Activated CD4-positive, alpha-beta memory T cell treated with anti-CD3 and anti-CD28 coated beads, Interleukin-2, amount 10 ng/mL, durations not matched to agents 7 days and 5 days (primary cell): Measurements from ENCODE around the gene DIP2B. TPM values are rescaled to one million over a fixed set of nuclear protein-coding genes. Genes with fewer than 3 reads are reported as not detected.
"Not testable (repeated sequence)": the region's sequence is repeated elsewhere in the genome, so short reads cannot be mapped to it uniquely, and the experiment has no call there.

ENCODE experiments used
- CTCF ChIA-PET: fragments of 350-600 bp; sonication (Branson Sonifier 250); formaldehyde crosslinking; loops from one replicate; lab custom pipeline; 2021; ENCODE audit warnings: antibody characterized with exemption, inconsistent platforms; lab: Charles Lee
- POLR2A ChIA-PET: fragments of 350-600 bp; sonication (Branson Sonifier 250); formaldehyde crosslinking; loops from one replicate; lab custom pipeline; 2021; ENCODE audit warnings: antibody characterized with exemption; lab: Charles Lee
- DNase-seq: peaks from one replicate; pipeline ENCODE4 v3.0.0-alpha.2; 2020
- H3K27ac Mint-ChIP-seq: one replicate; pipeline ENCODE4 v1.8.0; 2021; ENCODE audit warnings: mild to moderate bottlenecking, mixed read lengths
- H3K27me3 Mint-ChIP-seq: one replicate; pipeline ENCODE4 v1.8.0; 2021; ENCODE audit warnings: mixed read lengths
- H3K36me3 Mint-ChIP-seq: one replicate; pipeline ENCODE4 v1.8.0; 2021; ENCODE audit warnings: low read depth, mixed read lengths
- H3K4me1 Mint-ChIP-seq: one replicate; pipeline ENCODE4 v1.8.0; 2021; ENCODE audit warnings: mixed read lengths
- H3K4me3 Mint-ChIP-seq: one replicate; pipeline ENCODE4 v1.8.0; 2021; ENCODE audit warnings: mild to moderate bottlenecking, mixed read lengths
- H3K9me3 Mint-ChIP-seq: one replicate; pipeline ENCODE4 v1.8.0; 2021; ENCODE audit warnings: mixed read lengths
- total RNA-seq, 2 experiments: library from RNA; stranded (reverse); gene quantifications; one replicate each; pipeline ENCODE4 v1.2.3, GENCODE V29; 2021

The DIP2B gene
- total RNA-seq, 2 experiments from 2014 or later: 20.3 to 22.9 TPM

DNA sequence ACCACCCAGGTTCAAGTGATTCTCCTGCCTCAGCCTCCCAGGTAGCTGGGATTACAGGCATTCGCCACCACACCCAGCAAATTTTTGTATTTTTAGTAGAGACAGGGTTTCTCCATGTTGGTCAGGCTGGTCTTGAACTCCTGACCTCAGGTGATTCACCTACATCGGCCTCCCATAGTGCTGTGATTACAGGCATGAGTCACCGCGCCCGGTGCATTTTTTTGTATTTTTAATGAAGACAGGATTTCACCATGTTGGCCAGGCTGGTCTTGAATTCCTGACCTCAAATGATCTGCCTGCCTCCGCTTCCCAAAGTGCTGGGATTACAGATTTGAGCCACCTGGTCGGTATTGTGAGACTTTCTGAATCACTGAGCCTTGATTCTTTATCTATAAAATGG is 52.0 kb downstream of the DIP2B start:
- peaks cover 14% of the 10 kb centered on the region for H3K36me3 Mint-ChIP-seq
- H3K4me1 Mint-ChIP-seq: peaks cover 14% of the 10 kb centered on the region
- H3K9me3 Mint-ChIP-seq, POLR2A ChIA-PET, H3K27me3 Mint-ChIP-seq, DNase-seq, H3K27ac Mint-ChIP-seq, CTCF ChIA-PET, H3K4me3 Mint-ChIP-seq: not testable (repeated sequence)

DNA sequence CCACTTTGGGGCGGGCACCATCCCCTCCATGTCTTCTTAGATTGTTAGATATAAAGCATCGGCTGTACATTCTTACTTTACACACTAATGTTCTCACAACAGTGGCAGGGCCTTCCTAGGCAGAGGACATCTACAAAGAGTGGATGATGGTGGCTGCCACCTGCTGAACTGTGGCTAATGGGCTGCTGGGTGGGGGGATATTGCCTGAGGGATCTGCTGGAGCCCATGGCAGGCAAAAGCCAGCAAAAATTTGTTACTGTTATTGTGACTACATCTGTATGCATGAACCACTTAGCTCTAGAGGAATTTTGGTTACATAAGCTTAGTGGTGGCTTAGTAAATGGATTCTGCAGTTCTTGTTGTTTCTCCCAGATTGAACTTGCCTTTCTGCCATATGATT is 52.6 kb downstream of the DIP2B start:
- Mint-ChIP-seq H3K36me3 (peaks cover 14% of the 10 kb centered on the region), H3K4me1 (peaks cover 14% of the 10 kb centered on the region), H3K4me3 (no peak overlapping the region), H3K9me3 (peaks cover 3% of the 10 kb centered on the region), H3K27ac (no peak overlapping the region), H3K27me3 (no peaks in the 10 kb centered on the region)
- DNase-seq: no peak
- ChIA-PET CTCF (no interaction called here), POLR2A (no interaction called here)

- no peak overlapping the region for H3K27ac Mint-ChIP-seq
- no peak overlapping the region for H3K4me3 Mint-ChIP-seq
- H3K36me3 Mint-ChIP-seq: peaks cover 7% of the 10 kb centered on the region
- H3K27me3 Mint-ChIP-seq: no peaks in the 10 kb centered on the region
- peaks cover 17% of the 10 kb centered on the region for H3K4me1 Mint-ChIP-seq
- H3K9me3 Mint-ChIP-seq: no peaks in the 10 kb centered on the region
- no peak for DNase-seq
- ChIA-PET POLR2A (no interaction called here), CTCF (no interaction called here)
These were observed 54.2 kb downstream of the DIP2B start for GRCh38 chr12:50558970-50559369.

DNA sequence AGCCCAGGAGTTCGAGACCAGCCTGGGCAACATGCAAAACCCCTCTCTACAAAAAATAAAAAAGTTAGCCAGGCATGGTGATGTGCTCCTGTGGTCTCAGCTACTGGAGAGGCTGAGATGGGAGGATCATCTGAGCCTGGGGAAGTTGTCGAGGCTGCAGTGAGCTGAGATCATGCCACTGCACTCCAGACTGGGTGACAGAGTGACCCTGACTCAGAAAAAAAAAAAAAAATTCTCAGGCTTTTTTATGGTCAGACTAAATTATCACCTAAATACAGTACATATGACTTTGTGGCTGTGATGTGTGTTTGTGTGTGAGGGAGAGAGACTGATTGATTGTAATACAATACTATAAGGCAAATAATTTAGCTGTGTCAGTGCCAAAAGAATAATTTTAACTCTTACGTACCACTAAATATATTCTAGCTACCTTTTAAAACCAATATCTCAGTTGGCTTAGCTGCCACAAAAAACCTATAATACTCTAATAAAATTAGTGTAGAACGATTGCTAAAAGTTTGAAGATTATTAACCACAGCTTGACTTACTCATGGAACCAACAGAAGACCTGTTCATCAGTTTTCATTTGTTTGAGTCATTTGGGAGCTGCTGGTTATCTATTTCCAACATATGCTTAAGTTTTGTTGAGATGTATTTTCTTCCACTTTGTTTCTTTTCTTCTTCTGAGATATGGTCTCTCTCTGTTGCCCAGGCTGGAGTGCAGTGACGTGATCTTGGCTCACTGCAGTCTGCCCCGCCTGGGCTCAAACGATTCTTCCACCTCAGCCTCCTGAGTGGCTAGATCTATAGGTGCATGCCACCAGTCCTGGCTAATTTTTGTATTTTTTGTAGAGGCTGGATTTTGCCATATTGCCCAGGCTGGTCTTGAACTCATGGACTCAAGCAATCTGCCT is 58.0 kb downstream of the DIP2B start:
- CTCF ChIA-PET: interaction anchor here (0.7 to 1.2 kb wide), 3 partner anchors 10 to 47 kb away, joined by 3 to 6 read pairs (median 5); no protein-coding TSS in a partner anchor
- no peak overlapping the region for H3K4me3 Mint-ChIP-seq
- no peaks in the 10 kb centered on the region for H3K27me3 Mint-ChIP-seq
- H3K27ac Mint-ChIP-seq: no peak overlapping the region
- peaks cover 15% of the 10 kb centered on the region for H3K4me1 Mint-ChIP-seq
- H3K9me3 Mint-ChIP-seq: no peaks in the 10 kb centered on the region
- POLR2A ChIA-PET: interaction anchor here (0.7 to 0.9 kb wide), 2 partner anchors 10 to 189 kb away, joined by 3 read pairs; no protein-coding TSS in a partner anchor
- H3K36me3 Mint-ChIP-seq: peaks cover 2% of the 10 kb centered on the region
- no peak for DNase-seq

GRCh38 chr12:50563434-50563787 is 58.6 kb downstream of the DIP2B start:
- CTCF ChIA-PET: interaction anchor here (0.7 to 1.1 kb wide), 3 partner anchors 8 to 47 kb away, joined by 3 to 6 read pairs (median 3); no protein-coding TSS in a partner anchor
- H3K4me3 Mint-ChIP-seq: no peak overlapping the region

GRCh38 chr12:50564237-50564947 is 59.6 kb downstream of the DIP2B start:
- Mint-ChIP-seq H3K4me1 (peaks cover 21% of the 10 kb centered on the region), H3K27ac (no peak overlapping the region), H3K9me3 (no peaks in the 10 kb centered on the region), H3K4me3 (no peak overlapping the region), H3K27me3 (no peaks in the 10 kb centered on the region), H3K36me3 (peaks cover 4% of the 10 kb centered on the region)
- ChIA-PET POLR2A (no interaction called here), CTCF (interaction anchor here (0.7 to 1.1 kb wide), 2 partner anchors 7 to 8 kb away, joined by 3 read pairs; no protein-coding TSS in a partner anchor)
- DNase-seq: no peak

More at GRCh38 chr12:50563434-50563787, 58.6 kb downstream of the DIP2B start:
- H3K4me1 Mint-ChIP-seq: peaks cover 18% of the 10 kb centered on the region
- no peaks in the 10 kb centered on the region for H3K9me3 Mint-ChIP-seq
- POLR2A ChIA-PET: interaction anchor here (0.9 kb wide), 1 partner anchor 9 kb away, joined by 3 read pairs; no protein-coding TSS in a partner anchor
- H3K36me3 Mint-ChIP-seq: peaks cover 4% of the 10 kb centered on the region
- no peak overlapping the region for H3K27ac Mint-ChIP-seq
- no peak for DNase-seq
- H3K27me3 Mint-ChIP-seq: no peaks in the 10 kb centered on the region

DNA sequence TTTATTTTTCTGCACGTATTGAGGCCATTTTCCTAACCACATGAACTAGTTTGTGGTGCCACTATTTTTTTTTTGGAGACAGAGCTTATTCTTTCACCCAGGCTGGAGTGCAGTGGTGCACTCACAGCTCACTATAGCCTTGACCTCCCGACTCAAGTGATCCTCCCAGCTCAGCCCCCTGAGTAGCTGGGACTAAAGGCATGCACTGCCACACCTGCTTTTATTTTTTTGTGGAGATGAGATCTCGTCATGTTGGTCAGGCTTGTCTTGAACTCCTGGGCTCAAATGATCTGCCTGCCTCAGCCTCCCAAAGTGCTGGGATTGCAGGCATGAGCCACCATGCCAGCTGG is 60.1 kb downstream of the DIP2B start:
- ChIA-PET CTCF (no interaction called here), POLR2A (no interaction called here)
- H3K27me3 Mint-ChIP-seq: no peaks in the 10 kb centered on the region
- no peak overlapping the region for H3K4me3 Mint-ChIP-seq
- no peak overlapping the region for H3K27ac Mint-ChIP-seq
- peaks cover 4% of the 10 kb centered on the region for H3K36me3 Mint-ChIP-seq
- peaks cover 21% of the 10 kb centered on the region for H3K4me1 Mint-ChIP-seq
- DNase-seq: no peak
- no peaks in the 10 kb centered on the region for H3K9me3 Mint-ChIP-seq

GRCh38 chr12:50566066-50566465 is 61.3 kb downstream of the DIP2B start:
- CTCF ChIA-PET: interaction anchor here (0.6 kb wide), 1 partner anchor 45 kb away, joined by 3 read pairs; no protein-coding TSS in a partner anchor
- H3K27me3 Mint-ChIP-seq: no peaks in the 10 kb centered on the region

GRCh38 chr12:50567926-50568325 is 63.1 kb downstream of the DIP2B start:
- ChIA-PET CTCF (interaction anchor here (0.9 to 1.0 kb wide), 2 partner anchors 63 to 153 kb away, joined by 4 to 6 read pairs; partner anchors contain the start of gene DIP2B), POLR2A (interaction anchor here (1.1 kb wide), 1 partner anchor 12 kb away, joined by 3 read pairs; no protein-coding TSS in a partner anchor)
- H3K4me3 Mint-ChIP-seq: no peak overlapping the region
- no peaks in the 10 kb centered on the region for H3K27me3 Mint-ChIP-seq
- no peak for DNase-seq
- peaks cover 21% of the 10 kb centered on the region for H3K4me1 Mint-ChIP-seq
- no peaks in the 10 kb centered on the region for H3K9me3 Mint-ChIP-seq
- H3K36me3 Mint-ChIP-seq: peaks cover 4% of the 10 kb centered on the region
- H3K27ac Mint-ChIP-seq: no peak overlapping the region

More at GRCh38 chr12:50566066-50566465, 61.3 kb downstream of the DIP2B start:
- POLR2A ChIA-PET: no interaction called here
- Mint-ChIP-seq H3K9me3 (no peaks in the 10 kb centered on the region), H3K27ac (no peak overlapping the region), H3K36me3 (peaks cover 4% of the 10 kb centered on the region), H3K4me3 (no peak overlapping the region), H3K4me1 (peaks cover 21% of the 10 kb centered on the region)
- DNase-seq: no peak

- ChIA-PET POLR2A (interaction anchor here (1.1 kb wide), 1 partner anchor 13 kb away, joined by 3 read pairs; no protein-coding TSS in a partner anchor), CTCF (interaction anchor here (0.7 to 1.0 kb wide), 3 partner anchors 33 to 153 kb away, joined by 3 to 6 read pairs (median 4); partner anchors contain the start of gene DIP2B)
- peaks cover 21% of the 10 kb centered on the region for H3K4me1 Mint-ChIP-seq
- no peaks in the 10 kb centered on the region for H3K27me3 Mint-ChIP-seq
- H3K4me3 Mint-ChIP-seq: no peak overlapping the region
- no peaks in the 10 kb centered on the region for H3K9me3 Mint-ChIP-seq
- H3K36me3 Mint-ChIP-seq: peaks cover 4% of the 10 kb centered on the region
- DNase-seq: no peak
- no peak overlapping the region for H3K27ac Mint-ChIP-seq
These were observed 63.7 kb downstream of the DIP2B start for GRCh38 chr12:50568338-50569091.

- H3K36me3 Mint-ChIP-seq: peaks cover 4% of the 10 kb centered on the region
- H3K9me3 Mint-ChIP-seq: no peaks in the 10 kb centered on the region
- H3K27ac Mint-ChIP-seq: no peak overlapping the region
- peaks cover 14% of the 10 kb centered on the region for H3K4me1 Mint-ChIP-seq
- no peaks in the 10 kb centered on the region for H3K27me3 Mint-ChIP-seq
- ChIA-PET POLR2A (interaction anchor here (1.1 kb wide), 1 partner anchor 14 kb away, joined by 3 read pairs; no protein-coding TSS in a partner anchor), CTCF (no interaction called here)
- DNase-seq: no peak
- no peak overlapping the region for H3K4me3 Mint-ChIP-seq
These were observed 64.5 kb downstream of the DIP2B start for GRCh38 chr12:50569321-50569720.

GRCh38 chr12:50569876-50570275 is 65.1 kb downstream of the DIP2B start:
- ChIA-PET POLR2A (no interaction called here), CTCF (no interaction called here)
- no peak overlapping the region for H3K27ac Mint-ChIP-seq
- no peak for DNase-seq
- H3K36me3 Mint-ChIP-seq: peaks cover 4% of the 10 kb centered on the region
- H3K4me1 Mint-ChIP-seq: peaks cover 9% of the 10 kb centered on the region
- H3K9me3 Mint-ChIP-seq: no peaks in the 10 kb centered on the region
- no peaks in the 10 kb centered on the region for H3K27me3 Mint-ChIP-seq
- no peak overlapping the region for H3K4me3 Mint-ChIP-seq
